ENCODE measurements around the gene DHODH.

- TF ChIP-seq SIN3A (conservative IDR thresholded peaks at IDR 0.05 in 1 of 2, IDR thresholded peaks at IDR 0.05 in 1 of 2; ENCODE audit: low read depth in 1 of 2, low read length in 2 of 2) = no peak
- TF ChIP-seq, protein P1, sequence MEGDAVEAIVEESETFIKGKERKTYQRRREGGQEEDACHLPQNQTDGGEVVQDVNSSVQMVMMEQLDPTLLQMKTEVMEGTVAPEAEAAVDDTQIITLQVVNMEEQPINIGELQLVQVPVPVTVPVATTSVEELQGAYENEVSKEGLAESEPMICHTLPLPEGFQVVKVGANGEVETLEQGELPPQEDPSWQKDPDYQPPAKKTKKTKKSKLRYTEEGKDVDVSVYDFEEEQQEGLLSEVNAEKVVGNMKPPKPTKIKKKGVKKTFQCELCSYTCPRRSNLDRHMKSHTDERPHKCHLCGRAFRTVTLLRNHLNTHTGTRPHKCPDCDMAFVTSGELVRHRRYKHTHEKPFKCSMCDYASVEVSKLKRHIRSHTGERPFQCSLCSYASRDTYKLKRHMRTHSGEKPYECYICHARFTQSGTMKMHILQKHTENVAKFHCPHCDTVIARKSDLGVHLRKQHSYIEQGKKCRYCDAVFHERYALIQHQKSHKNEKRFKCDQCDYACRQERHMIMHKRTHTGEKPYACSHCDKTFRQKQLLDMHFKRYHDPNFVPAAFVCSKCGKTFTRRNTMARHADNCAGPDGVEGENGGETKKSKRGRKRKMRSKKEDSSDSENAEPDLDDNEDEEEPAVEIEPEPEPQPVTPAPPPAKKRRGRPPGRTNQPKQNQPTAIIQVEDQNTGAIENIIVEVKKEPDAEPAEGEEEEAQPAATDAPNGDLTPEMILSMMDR (IDR thresholded peaks at IDR 0.05; ENCODE audit: control extremely low read depth in 1 of 3, insufficient read depth in 1 of 3, low read depth in 1 of 3, low read length in 3 of 3) = peak; percentile 75 to 93 (median 90)
- TF ChIP-seq CREB1 (IDR thresholded peaks at IDR 0.05) = no peak
- TF ChIP-seq SP1 (IDR thresholded peaks at IDR 0.05; ENCODE audit: low read depth, low read length) = no peak
These were observed 12.5 kb downstream of the DHODH start for GRCh38 chr16:72021043-72021442.
